Skeletal muscle cell (primary cell): ENCODE measurements around the gene FAM107A.
A peak's percentile ranks its signal among the peaks of the same experiment; 100 is the strongest.

Experiments
- DNase-seq: peaks from one replicate; pipeline ENCODE4 v3.0.0-alpha.2; 2010; ENCODE audit warnings: low read depth
- H3K4me3 ChIP-seq: 2 replicates; pipeline ENCODE4 v1.5.1; 2011; ENCODE audit warnings: low read depth, mild to moderate bottlenecking, control low read depth, low read length, moderate library complexity

Gene FAM107A

GRCh38 chr3:58577269-58577821 lies at the start of gene FAM107A:
Gene FAM107A (minus strand): TSS chr3:58577391. CDS start chr3:58569860, 7,531 bp downstream.
- DNase-seq: no peak
- no peak within 1 kb of the TSS for H3K4me3 ChIP-seq

- DNase-seq: no peak
- no peak overlapping the region for H3K4me3 ChIP-seq
These were observed 48.1 kb upstream of the FAM107A start for GRCh38 chr3:58625196-58625824.

DNA sequence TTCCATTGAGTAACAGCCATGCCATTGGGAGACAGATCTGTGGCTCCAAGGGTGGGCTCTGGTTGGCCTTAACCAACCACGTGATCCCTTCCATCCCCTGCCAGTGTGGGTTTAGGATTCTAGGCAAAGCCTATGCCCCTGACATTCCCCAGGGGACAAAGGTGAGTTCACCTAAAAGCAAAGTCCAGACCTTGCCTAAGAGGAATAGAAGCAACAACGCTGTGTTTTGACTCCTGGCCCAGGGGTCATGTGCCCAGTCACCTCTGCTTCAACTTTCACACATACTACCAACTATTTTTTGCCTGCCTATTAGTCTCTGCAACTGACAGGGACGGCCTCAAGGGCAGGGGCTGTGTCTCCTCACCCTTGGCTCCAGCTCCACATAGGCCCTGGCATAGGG lies 47.4 kb upstream of the FAM107A start:
- H3K4me3 ChIP-seq: no peak overlapping the region
- DNase-seq: no peak

GRCh38 chr3:58623961-58624360 lies 46.8 kb upstream of the FAM107A start:
- H3K4me3 ChIP-seq: no peak overlapping the region
- DNase-seq: no peak

GRCh38 chr3:58623478-58623877 lies 46.3 kb upstream of the FAM107A start:
- no peak overlapping the region for H3K4me3 ChIP-seq
- no peak for DNase-seq

DNA sequence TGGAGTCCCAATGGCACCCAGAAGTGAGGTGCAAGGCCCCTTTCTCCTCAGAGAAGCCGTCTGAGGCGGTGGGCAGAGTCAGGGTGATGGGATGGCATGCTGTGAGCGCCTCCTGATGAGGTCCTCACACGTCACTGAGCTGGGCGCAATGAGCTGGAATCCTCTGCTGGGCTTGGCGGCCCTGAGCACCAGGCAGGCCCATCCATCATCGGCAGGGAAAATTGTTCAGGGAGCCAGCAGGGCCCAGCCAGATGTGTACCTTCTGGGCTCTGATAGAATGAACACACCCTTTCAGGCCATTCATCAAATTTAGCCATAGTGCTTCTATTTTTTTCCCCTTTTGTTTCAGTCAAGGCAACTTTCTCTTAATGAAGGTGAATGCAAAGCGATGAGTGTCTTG lies 45.7 kb upstream of the FAM107A start:
- DNase-seq: no peak
- H3K4me3 ChIP-seq: no peak overlapping the region

DNA sequence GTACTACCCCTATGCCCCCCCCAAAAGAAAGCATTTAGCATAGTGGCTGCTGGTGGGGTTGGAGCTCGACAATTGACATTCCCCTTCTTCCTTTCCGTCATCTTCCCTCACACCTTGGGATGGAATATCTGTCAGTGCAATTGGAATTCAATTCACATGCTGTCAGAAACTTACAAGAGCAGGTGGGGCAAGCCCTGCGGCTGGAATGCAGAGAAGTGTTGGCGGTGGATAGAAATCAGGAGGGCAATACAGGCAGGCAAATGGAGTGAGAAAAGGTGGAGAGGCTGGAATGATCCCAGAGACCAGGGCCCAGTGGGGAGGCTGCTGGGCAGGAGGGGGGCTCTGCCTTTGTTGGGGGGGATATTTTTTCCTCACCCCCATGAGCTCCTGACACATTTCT lies 45.2 kb upstream of the FAM107A start:
- H3K4me3 ChIP-seq: no peak overlapping the region
- no peak for DNase-seq

DNA sequence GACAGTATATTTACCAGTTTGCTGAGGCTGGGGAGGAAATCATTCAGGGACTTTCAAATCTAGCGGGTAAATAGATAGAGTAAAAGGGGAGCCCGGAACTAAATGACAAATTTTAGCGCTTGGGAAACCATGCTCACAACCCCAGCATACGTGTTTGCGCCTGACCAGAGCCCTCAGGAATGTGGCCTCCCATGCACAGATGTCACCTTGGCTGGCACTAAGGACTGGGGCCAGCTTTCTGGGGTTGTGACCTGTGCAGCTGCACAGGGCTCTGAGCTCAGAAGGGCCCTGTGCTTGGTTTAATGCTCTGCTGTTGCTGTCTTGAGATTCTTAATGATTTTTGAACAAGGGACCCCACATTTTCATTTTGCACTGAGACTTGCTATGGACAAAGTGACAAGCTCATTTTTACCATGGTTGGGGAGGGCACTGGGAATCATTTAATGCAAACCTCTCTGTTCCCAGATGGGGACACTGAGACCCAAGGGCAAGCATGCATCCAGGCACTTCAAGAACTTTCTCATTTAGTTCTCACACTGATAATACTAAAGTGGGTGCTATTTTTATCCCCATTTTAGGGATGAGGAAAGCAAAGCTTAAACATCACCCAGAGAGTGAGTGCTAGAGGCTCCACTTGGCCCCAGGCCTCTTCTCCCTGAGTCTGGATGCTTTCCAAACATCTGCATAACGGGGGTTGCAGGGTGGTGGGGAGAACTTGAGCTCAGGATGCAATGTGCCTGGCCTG lies 44.1 kb upstream of the FAM107A start:
- no peak overlapping the region for H3K4me3 ChIP-seq
- no peak for DNase-seq

DNA sequence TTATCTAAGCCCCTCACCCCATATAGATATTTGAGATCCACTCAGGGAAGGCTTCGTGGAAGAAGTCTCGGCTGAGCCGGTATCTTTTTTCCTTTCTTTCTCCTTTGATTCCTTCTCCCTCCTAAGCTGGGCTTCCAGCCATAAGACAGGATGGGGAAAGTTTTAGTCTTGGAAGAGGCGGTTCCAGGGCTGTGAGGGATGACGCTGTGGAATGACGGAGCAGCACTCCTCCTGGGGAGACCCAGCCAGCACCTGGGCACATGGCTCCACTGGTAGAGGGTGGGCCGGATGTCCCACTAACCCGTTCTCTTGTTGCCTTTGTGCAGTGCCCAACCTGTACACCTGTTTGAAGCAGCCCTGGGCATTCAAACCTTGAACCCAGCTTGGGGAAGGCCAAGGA lies 43.2 kb upstream of the FAM107A start:
- DNase-seq: no peak
- no peak overlapping the region for H3K4me3 ChIP-seq

GRCh38 chr3:58617338-58617761 lies 40.2 kb upstream of the FAM107A start:
- peak; percentile 50 for DNase-seq

GRCh38 chr3:58613236-58614132 lies 36.3 kb upstream of the FAM107A start:
- no peak overlapping the region for H3K4me3 ChIP-seq
- DNase-seq: no peak

More at GRCh38 chr3:58617338-58617761, 40.2 kb upstream of the FAM107A start:
- H3K4me3 ChIP-seq: no peak overlapping the region

DNA sequence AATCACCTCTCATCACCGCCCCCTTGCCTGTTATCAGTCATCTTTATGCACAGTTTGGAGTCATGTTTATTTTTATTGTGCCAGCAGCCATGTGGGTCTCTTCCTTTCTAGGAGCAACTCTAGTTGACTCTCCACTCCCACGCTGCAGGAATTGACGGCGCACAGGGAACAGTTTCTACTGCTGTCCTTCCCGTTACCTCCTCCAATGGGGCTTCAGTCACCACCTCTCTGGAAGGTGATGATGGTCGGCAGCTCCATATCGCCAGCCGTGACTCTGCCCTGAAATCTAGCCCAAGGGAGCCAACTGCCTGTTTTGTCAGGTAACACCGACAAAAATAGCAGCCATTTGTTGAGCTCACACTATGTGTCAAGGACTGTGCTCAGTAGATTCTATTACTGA lies 35.6 kb upstream of the FAM107A start:
- no peak for DNase-seq
- no peak overlapping the region for H3K4me3 ChIP-seq

GRCh38 chr3:58609990-58610389 lies 32.8 kb upstream of the FAM107A start:
- no peak overlapping the region for H3K4me3 ChIP-seq
- DNase-seq: no peak

- H3K4me3 ChIP-seq: no peak overlapping the region
- no peak for DNase-seq
These were observed 31.5 kb upstream of the FAM107A start for GRCh38 chr3:58608648-58609047.

- H3K4me3 ChIP-seq: no peak overlapping the region
- DNase-seq: no peak
These were observed 30.6 kb upstream of the FAM107A start for GRCh38 chr3:58607816-58608215.

GRCh38 chr3:58606693-58607092 lies 29.5 kb upstream of the FAM107A start:
- no peak overlapping the region for H3K4me3 ChIP-seq
- no peak for DNase-seq

GRCh38 chr3:58604031-58604430 lies 26.8 kb upstream of the FAM107A start:
- no peak for DNase-seq
- H3K4me3 ChIP-seq: no peak overlapping the region

DNA sequence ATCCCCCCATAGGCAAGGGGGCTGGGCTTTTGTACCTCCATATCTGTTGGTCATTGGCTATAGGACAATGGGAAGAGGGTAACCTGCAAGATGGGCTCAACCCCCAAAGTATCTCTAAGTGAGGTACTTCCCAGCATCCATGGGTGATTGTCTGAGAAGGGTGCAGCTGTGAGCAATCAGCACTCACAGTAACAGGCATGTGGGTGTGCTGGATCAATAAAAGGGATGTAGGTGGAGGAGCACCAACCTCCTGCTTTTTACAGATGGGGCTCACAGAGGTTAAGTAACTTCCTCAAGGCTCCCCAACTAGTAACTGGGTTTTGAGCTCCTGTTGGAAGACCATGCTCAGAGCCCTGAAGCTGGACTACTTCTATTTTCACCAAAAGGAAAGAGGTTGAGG lies 26.4 kb upstream of the FAM107A start:
- no peak for DNase-seq
- no peak overlapping the region for H3K4me3 ChIP-seq

DNA sequence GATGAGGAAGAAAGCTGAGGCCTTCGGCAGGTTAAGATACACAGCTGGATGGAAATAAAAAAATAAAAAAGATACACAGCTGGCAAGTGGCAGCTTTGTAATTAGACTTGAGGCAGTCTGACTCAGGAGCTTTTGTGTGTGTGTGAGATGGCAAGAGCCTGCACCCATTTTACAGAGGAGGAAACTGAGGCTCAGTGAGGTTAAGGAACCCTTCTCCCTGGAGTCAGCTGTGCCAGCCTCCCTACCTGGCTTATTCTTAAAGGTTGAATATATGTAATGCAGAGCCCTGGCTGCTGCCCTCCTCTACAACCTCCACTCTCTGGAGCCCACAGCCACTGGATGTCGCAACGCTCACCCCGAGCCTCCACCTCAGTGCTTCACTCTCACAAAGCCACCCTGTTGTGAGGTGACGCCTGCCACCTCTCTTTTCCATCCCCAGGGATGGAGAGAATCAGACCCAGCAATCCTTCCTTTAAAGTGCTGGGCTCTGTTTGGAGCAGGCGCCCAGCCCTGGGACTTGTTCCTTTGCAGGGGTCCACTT lies 20.6 kb upstream of the FAM107A start:
- H3K4me3 ChIP-seq: no peak overlapping the region
- DNase-seq: no peak
